HepG2 (cell line): ENCODE data around the gene SLC29A2. TPM values are rescaled to one million over a fixed set of nuclear protein-coding genes. Genes with fewer than 3 reads are reported as not detected.

Experiments
- CHD2 ChIP-seq: IDR thresholded peaks from 2 replicates; pipeline ENCODE4 v1.6.1; 2011; ENCODE audit warnings: low read depth, low read length, improper control_type of control experiment
- EED ChIP-seq: sonication (generic); formaldehyde crosslinking; IDR thresholded peaks from 2 replicates; pipeline ENCODE4 v1.5.0; 2020; ENCODE audit warnings: mild to moderate bottlenecking, missing genetic modification reagents
- ELF1 ChIP-seq: sonication (generic); formaldehyde crosslinking; IDR thresholded peaks from 2 replicates; pipeline ENCODE4 v1.4.0; 2020; ENCODE audit warnings: missing genetic modification reagents
- GTF3A ChIP-seq: sonication (generic); formaldehyde crosslinking; conservative IDR thresholded peaks from 2 replicates; pipeline ENCODE4 v1.4.0; 2020; ENCODE audit warnings: mild to moderate bottlenecking, missing genetic modification reagents
- GZF1 ChIP-seq: sonication (generic); formaldehyde crosslinking; IDR thresholded peaks from 2 replicates; pipeline ENCODE4 v1.5.1; 2020; ENCODE audit warnings: mild to moderate bottlenecking, missing genetic modification reagents
- HIVEP1 ChIP-seq: sonication (generic); formaldehyde crosslinking; IDR thresholded peaks from 2 replicates; pipeline ENCODE4 v1.4.0; 2020; ENCODE audit warnings: mild to moderate bottlenecking, missing genetic modification reagents
- IRX3 ChIP-seq: sonication (generic); formaldehyde crosslinking; IDR thresholded peaks from 2 replicates; pipeline ENCODE4 v1.8.1; 2023; ENCODE audit warnings: mild to moderate bottlenecking, low read depth, missing genetic modification reagents, borderline replicate concordance
- LCORL ChIP-seq, 2 experiments: fragments of 450-650 bp in 1 of 2; sonication (generic) in 1 of 2; formaldehyde crosslinking in 1 of 2; IDR thresholded peaks; 2 replicates each; pipeline versions ENCODE4 v1.5.0 to v1.6.1; 2017 to 2020; ENCODE audit warnings: antibody characterized with exemption in 1 of 2, missing genetic modification reagents in 1 of 2
- MXD4 ChIP-seq: IDR thresholded peaks from 2 replicates; pipeline ENCODE4 v1.6.1; 2016; ENCODE audit warnings: mild to moderate bottlenecking, missing biosample characterization, missing genetic modification reagents
- RARG ChIP-seq: sonication (generic); formaldehyde crosslinking; IDR thresholded peaks from 2 replicates; pipeline ENCODE4 v1.4.0; 2020; ENCODE audit warnings: low read depth, mild to moderate bottlenecking, missing genetic modification reagents
- SIN3A ChIP-seq: IDR thresholded peaks from 2 replicates; pipeline ENCODE4 v1.6.1; 2011; ENCODE audit warnings: low read depth, mild to moderate bottlenecking, control low read depth, low read length, borderline replicate concordance
- SMARCC2 ChIP-seq: fragments of 450-650 bp; IDR thresholded peaks from 2 replicates; pipeline ENCODE4 v1.6.1; 2017; ENCODE audit warnings: antibody characterized with exemption, mild to moderate bottlenecking
- SNRNP70 ChIP-seq: fragments of 200-400 bp; formaldehyde crosslinking; IDR thresholded peaks from 2 replicates; pipeline ENCODE4 v1.6.1; 2017; ENCODE audit warnings: mild to moderate bottlenecking, low read depth, low read length, moderate library complexity
- STAG1 ChIP-seq: sonication (generic); formaldehyde crosslinking; IDR thresholded peaks from 2 replicates; pipeline ENCODE4 v1.4.0; 2020; ENCODE audit warnings: missing genetic modification reagents
- TAF1 ChIP-seq: sonication (generic); formaldehyde crosslinking; IDR thresholded peaks from 2 replicates; pipeline ENCODE4 v1.4.0; 2020; ENCODE audit warnings: missing genetic modification reagents
- TFDP1 ChIP-seq: IDR thresholded peaks from 2 replicates; pipeline ENCODE4 v1.6.1; 2016; ENCODE audit warnings: missing compliant biosample characterization, missing genetic modification reagents, borderline replicate concordance
- TSC22D2 ChIP-seq: sonication (generic); formaldehyde crosslinking; IDR thresholded peaks from 2 replicates; pipeline ENCODE4 v1.5.1; 2020; ENCODE audit warnings: missing genetic modification reagents, mild to moderate bottlenecking, borderline replicate concordance
- ZEB1 ChIP-seq: IDR thresholded peaks from 2 replicates; pipeline ENCODE4 v1.6.1; 2012; ENCODE audit warnings: mild to moderate bottlenecking, low read depth, inconsistent platforms; ENCODE audit not compliant: insufficient replicate concordance
- ZNF558 ChIP-seq: sonication (generic); formaldehyde crosslinking; IDR thresholded peaks from 2 replicates; pipeline ENCODE4 v1.9.0; 2022; ENCODE audit warnings: mild to moderate bottlenecking, missing genetic modification reagents, borderline replicate concordance
- ZNF569 ChIP-seq: sonication (generic); formaldehyde crosslinking; IDR thresholded peaks from 2 replicates; pipeline ENCODE4 v1.5.0; 2020; ENCODE audit warnings: mild to moderate bottlenecking, missing genetic modification reagents, moderate library complexity, borderline replicate concordance
- ZSCAN22 ChIP-seq: sonication (generic); formaldehyde crosslinking; IDR thresholded peaks from 2 replicates; pipeline ENCODE4 v1.4.0; 2020; ENCODE audit warnings: mild to moderate bottlenecking, missing genetic modification reagents
- polyA plus RNA-seq, 8 experiments: library from polyadenylated mRNA; depleted of rRNA in 3 of 8; stranded (reverse) in 7 of 8; unstranded in 1 of 8; fragments of >200 nt; fragmentation: Illumina TruSeq in 4 of 8; extraction: Trizol in 4 of 8; gene quantifications; 2 replicates each; pipeline versions ENCODE4 v1.2.1 to v1.2.3, GENCODE V29; 2011 to 2016; ENCODE audit warnings: low read depth in 4 of 8, missing spikeins in 1 of 8, mixed read lengths in 1 of 8; ENCODE audit not compliant: insufficient read depth in 1 of 8
- total RNA-seq, 5 experiments: library from RNA; depleted of rRNA; stranded (reverse); fragments of >200 nt; fragmentation: Illumina TruSeq; extraction: Trizol; gene quantifications; 2 replicates each; pipeline ENCODE4 v1.2.3, GENCODE V29; 2016; ENCODE audit warnings: low read depth in 1 of 5
- TF ChIP-seq, protein P1 (sequence below): conservative IDR thresholded peaks from 2 replicates; pipeline ENCODE4 v1.6.1; 2018; ENCODE audit warnings: missing genetic modification reagents
- TF ChIP-seq, protein P2 (sequence below): sonication (generic); formaldehyde crosslinking; IDR thresholded peaks from 2 replicates; pipeline ENCODE4 v1.4.0; 2020; ENCODE audit warnings: missing genetic modification reagents, borderline replicate concordance
- TF ChIP-seq, protein P3 (sequence below): sonication (generic); formaldehyde crosslinking; IDR thresholded peaks from 2 replicates; pipeline ENCODE4 v1.8.1; 2023; ENCODE audit warnings: mild to moderate bottlenecking, missing genetic modification reagents, borderline replicate concordance

SLC29A2 gene
- total and polyA plus RNA-seq, 2 of the 13 experiments (the other 11 are each of a cell fraction or from before 2014, with no cell fraction given), result 0.63 to 0.66 TPM

- TF ChIP-seq, protein P1, sequence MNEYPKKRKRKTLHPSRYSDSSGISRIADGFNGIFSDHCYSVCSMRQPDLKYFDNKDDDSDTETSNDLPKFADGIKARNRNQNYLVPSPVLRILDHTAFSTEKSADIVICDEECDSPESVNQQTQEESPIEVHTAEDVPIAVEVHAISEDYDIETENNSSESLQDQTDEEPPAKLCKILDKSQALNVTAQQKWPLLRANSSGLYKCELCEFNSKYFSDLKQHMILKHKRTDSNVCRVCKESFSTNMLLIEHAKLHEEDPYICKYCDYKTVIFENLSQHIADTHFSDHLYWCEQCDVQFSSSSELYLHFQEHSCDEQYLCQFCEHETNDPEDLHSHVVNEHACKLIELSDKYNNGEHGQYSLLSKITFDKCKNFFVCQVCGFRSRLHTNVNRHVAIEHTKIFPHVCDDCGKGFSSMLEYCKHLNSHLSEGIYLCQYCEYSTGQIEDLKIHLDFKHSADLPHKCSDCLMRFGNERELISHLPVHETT, result no peak
- TF ChIP-seq, protein P2, sequence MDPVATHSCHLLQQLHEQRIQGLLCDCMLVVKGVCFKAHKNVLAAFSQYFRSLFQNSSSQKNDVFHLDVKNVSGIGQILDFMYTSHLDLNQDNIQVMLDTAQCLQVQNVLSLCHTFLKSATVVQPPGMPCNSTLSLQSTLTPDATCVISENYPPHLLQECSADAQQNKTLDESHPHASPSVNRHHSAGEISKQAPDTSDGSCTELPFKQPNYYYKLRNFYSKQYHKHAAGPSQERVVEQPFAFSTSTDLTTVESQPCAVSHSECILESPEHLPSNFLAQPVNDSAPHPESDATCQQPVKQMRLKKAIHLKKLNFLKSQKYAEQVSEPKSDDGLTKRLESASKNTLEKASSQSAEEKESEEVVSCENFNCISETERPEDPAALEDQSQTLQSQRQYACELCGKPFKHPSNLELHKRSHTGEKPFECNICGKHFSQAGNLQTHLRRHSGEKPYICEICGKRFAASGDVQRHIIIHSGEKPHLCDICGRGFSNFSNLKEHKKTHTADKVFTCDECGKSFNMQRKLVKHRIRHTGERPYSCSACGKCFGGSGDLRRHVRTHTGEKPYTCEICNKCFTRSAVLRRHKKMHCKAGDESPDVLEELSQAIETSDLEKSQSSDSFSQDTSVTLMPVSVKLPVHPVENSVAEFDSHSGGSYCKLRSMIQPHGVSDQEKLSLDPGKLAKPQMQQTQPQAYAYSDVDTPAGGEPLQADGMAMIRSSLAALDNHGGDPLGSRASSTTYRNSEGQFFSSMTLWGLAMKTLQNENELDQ (CRISPR knock-in tag), result peak; percentile 95
- TF ChIP-seq SNRNP70 (no peak), LCORL (IDR thresholded peaks at IDR 0.05) (no peak), LCORL (CRISPR knock-in tag; IDR thresholded peaks at IDR 0.05) (no peak), IRX3 (CRISPR knock-in tag) (peak; percentile 43; the same call in 1 of the 2 replicates), ZSCAN22 (CRISPR knock-in tag) (no peak), ZNF558 (CRISPR knock-in tag) (peak; percentile 73; the same call in 1 of the 2 replicates), HIVEP1 (CRISPR knock-in tag) (no peak), GZF1 (CRISPR knock-in tag) (no peak), SIN3A (peak; percentile 59; the same call in 1 of the 2 replicates), STAG1 (CRISPR knock-in tag) (no peak), TFDP1 (CRISPR knock-in tag) (no peak), MXD4 (CRISPR knock-in tag) (peak; percentile 46; the same call in 1 of the 2 replicates), EED (CRISPR knock-in tag) (peak; percentile 41; the same call in 1 of the 2 replicates), RARG (CRISPR knock-in tag) (no peak), ZEB1 (no peak), GTF3A (CRISPR knock-in tag) (no peak), TAF1 (peak; percentile 24; the same call in 1 of the 2 replicates), TSC22D2 (CRISPR knock-in tag) (peak; percentile 98), ZNF569 (CRISPR knock-in tag) (no peak), CHD2 (no peak), ELF1 (CRISPR knock-in tag) (no peak), SMARCC2 (no peak)
- TF ChIP-seq, protein P3, sequence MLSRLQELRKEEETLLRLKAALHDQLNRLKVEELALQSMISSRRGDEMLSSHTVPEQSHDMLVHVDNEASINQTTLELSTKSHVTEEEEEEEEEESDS, result no peak
Measured at GRCh38 chr11:66418168-66418985, 46.8 kb upstream of the SLC29A2 start (continued).
